Measurements from ENCODE around the gene UBL4B. TPM values are rescaled to one million over a fixed set of nuclear protein-coding genes. Genes with fewer than 3 reads are reported as not detected.
A peak's percentile ranks its signal among the peaks of the same experiment; 100 is the strongest.

Gene UBL4B
- total and polyA plus RNA-seq, 9 of the 15 experiments (the other 6 are each of a cell fraction or from before 2014, with no cell fraction given), result not detected

- TF ChIP-seq FOXK2 (conservative IDR thresholded peaks at IDR 0.05 in 1 of 2, IDR thresholded peaks at IDR 0.05 in 1 of 2; ENCODE audit: low read depth in 2 of 2) (no peak), MAFK (IDR thresholded peaks at IDR 0.05; ENCODE audit: low read length) (0 out of 2 replicates have a peak, but pooled peaks have one; percentile 36), HIVEP1 (CRISPR knock-in tag; IDR thresholded peaks at IDR 0.05) (no peak), HMG20A (CRISPR knock-in tag; conservative IDR thresholded peaks at IDR 0.05) (no peak), HDAC1 (IDR thresholded peaks at IDR 0.05) (no peak), MIER1 (IDR thresholded peaks at IDR 0.05; ENCODE audit: low read depth) (no peak), MECOM (CRISPR knock-in tag; IDR thresholded peaks at IDR 0.05) (no peak), BCLAF1 (IDR thresholded peaks at IDR 0.05; ENCODE audit: borderline replicate concordance in 1 of 2, control insufficient read depth in 1 of 2, low read depth in 2 of 2, low read length in 1 of 2) (no peak)
Observed at GRCh38 chr1:110070671-110071242, 41.5 kb upstream of the UBL4B start, which contains the start of gene ALX3 (continued).
